Caco-2 (cell line): ENCODE measurements around the gene ACAD11. TPM values are rescaled to one million over a fixed set of nuclear protein-coding genes. Genes with fewer than 3 reads are reported as not detected.

Experiments
- BruUV-seq: library from RNA; stranded (reverse); fragments of 400-500 nt; replicated peaks from 2 replicates; lab custom pipeline; 2021; lab: Mats Ljungman, UMichigan
- CTCF ChIA-PET: fragments of 300-600 bp; sonication (Branson Sonifier 250); formaldehyde crosslinking; loops from one replicate; lab custom pipeline; 2022; ENCODE audit warnings: antibody characterized with exemption; lab: Charles Lee
- POLR2A ChIA-PET: fragments of 300-600 bp; sonication (Branson Sonifier 250); formaldehyde crosslinking; loops from one replicate; lab custom pipeline; 2022; ENCODE audit warnings: antibody characterized with exemption; lab: Charles Lee
- DNase-seq, 2 experiments: peaks; one replicate each; pipeline versions ENCODE4 v3.0.0 to v3.0.0-alpha.2; 2020 to 2022
- H3K27me3 ChIP-seq: replicated peaks from 2 replicates; pipeline ENCODE4 v1.6.0; 2011; ENCODE audit warnings: low read length; ENCODE audit not compliant: control insufficient read depth, insufficient read depth
- H3K36me3 ChIP-seq: 2 replicates; pipeline ENCODE4 v1.5.1; 2011; ENCODE audit warnings: low read length; ENCODE audit not compliant: control insufficient read depth, insufficient read depth
- H3K4me1 ChIP-seq: fragments of 250-450 bp; sonication (Bioruptor Pico); 2 replicates; pipeline ENCODE4 v1.5.1; 2020; ENCODE audit warnings: mild to moderate bottlenecking
- H3K4me3 ChIP-seq: 2 replicates; pipeline ENCODE4 v1.5.1; 2011; ENCODE audit warnings: low read depth, mild to moderate bottlenecking, control low read depth, low read length
- H3K9me3 ChIP-seq: fragments of 250-450 bp; sonication (Bioruptor Pico); 2 replicates; pipeline ENCODE4 v1.5.1; 2020; ENCODE audit warnings: mild to moderate bottlenecking, moderate library complexity
- H3K27ac Mint-ChIP-seq: one replicate; pipeline ENCODE4 v1.8.0; 2022; ENCODE audit warnings: mixed read lengths; ENCODE audit not compliant: unreplicated experiment
- H3K27me3 Mint-ChIP-seq: one replicate; pipeline ENCODE4 v1.8.0; 2022; ENCODE audit warnings: mixed read lengths; ENCODE audit not compliant: insufficient read depth, unreplicated experiment
- H3K36me3 Mint-ChIP-seq: one replicate; pipeline ENCODE4 v1.8.0; 2022; ENCODE audit warnings: mild to moderate bottlenecking, mixed read lengths; ENCODE audit not compliant: insufficient read depth, unreplicated experiment
- H3K4me1 Mint-ChIP-seq: one replicate; pipeline ENCODE4 v1.8.0; 2022; ENCODE audit warnings: low read depth, mixed read lengths; ENCODE audit not compliant: unreplicated experiment
- H3K4me3 Mint-ChIP-seq: one replicate; pipeline ENCODE4 v1.8.0; 2022; ENCODE audit warnings: mild to moderate bottlenecking, moderate library complexity, mixed read lengths; ENCODE audit not compliant: unreplicated experiment
- H3K9me3 Mint-ChIP-seq: one replicate; pipeline ENCODE4 v1.8.0; 2022; ENCODE audit warnings: mixed read lengths; ENCODE audit not compliant: unreplicated experiment
- intact Hi-C: fragments of 100-400 bp; cut with micrococcal nuclease; formaldehyde crosslinking; loops from one replicate; pipeline ENCODE4 v1.10.0; 2022; ENCODE audit not compliant: unreplicated experiment
- total RNA-seq: library from RNA; stranded (reverse); gene quantifications from 2 replicates; pipeline ENCODE4 v1.2.3, GENCODE V29; 2022
- TF ChIP-seq, protein P1 (sequence below), 2 experiments: fragments of 200-600 bp in 1 of 2; IDR thresholded peaks; 1 replicate in 1 of 2; 2 replicates in 1 of 2; pipeline versions ENCODE4 v1.5.1 to v1.8.0; 2011 to 2022; ENCODE audit warnings: antibody characterized with exemption in 1 of 2, control low read depth in 1 of 2, inconsistent platforms in 1 of 2, low read depth in 1 of 2, low read length in 1 of 2, mild to moderate bottlenecking in 1 of 2, moderate library complexity in 1 of 2; ENCODE audit not compliant: insufficient read depth in 1 of 2, severe bottlenecking in 1 of 2, unreplicated experiment in 1 of 2

ACAD11 gene
- total RNA-seq, 1 experiment from 2014 or later: 33.0 TPM

DNA sequence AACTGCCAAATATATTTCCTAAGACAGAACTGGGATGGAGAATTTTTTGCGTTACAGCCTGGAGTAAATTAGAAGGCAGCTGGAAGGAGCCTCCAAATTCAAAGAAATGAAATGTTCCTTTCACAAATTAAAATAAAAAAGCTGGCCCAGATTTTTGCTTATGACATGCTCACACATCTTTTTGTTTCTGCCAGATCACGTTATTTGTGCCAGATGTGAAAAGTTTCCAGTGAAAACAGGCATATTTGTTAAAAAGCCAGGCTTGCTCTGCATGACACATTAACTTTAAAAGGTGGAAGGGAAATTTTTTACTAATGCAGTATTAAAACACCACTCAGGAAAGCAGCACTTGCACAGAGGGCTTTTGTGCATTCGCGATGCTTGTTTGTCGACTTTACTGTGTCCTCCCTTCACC, 85.8 kb downstream of the ACAD11 start:
- Histone ChIP-seq H3K9me3 (no peaks in the 10 kb centered on the region), H3K4me1 (no peaks in the 10 kb centered on the region), H3K4me3 (no peak overlapping the region), H3K36me3 (0 out of 2 replicates have a peak, but pooled peaks cover 1% of the 10 kb centered on the region), H3K27me3 (no peaks in the 10 kb centered on the region)
- Mint-ChIP-seq H3K27me3 (no peaks in the 10 kb centered on the region), H3K9me3 (no peaks in the 10 kb centered on the region), H3K4me1 (no peaks in the 10 kb centered on the region), H3K4me3 (no peak overlapping the region), H3K36me3 (no peaks in the 10 kb centered on the region), H3K27ac (no peak overlapping the region)
- ChIA-PET POLR2A (no interaction called here), CTCF (no interaction called here)
- no TSS peak for BruUV-seq
- no peak for DNase-seq
- intact Hi-C loops: no loop called here
- TF ChIP-seq, protein P1, sequence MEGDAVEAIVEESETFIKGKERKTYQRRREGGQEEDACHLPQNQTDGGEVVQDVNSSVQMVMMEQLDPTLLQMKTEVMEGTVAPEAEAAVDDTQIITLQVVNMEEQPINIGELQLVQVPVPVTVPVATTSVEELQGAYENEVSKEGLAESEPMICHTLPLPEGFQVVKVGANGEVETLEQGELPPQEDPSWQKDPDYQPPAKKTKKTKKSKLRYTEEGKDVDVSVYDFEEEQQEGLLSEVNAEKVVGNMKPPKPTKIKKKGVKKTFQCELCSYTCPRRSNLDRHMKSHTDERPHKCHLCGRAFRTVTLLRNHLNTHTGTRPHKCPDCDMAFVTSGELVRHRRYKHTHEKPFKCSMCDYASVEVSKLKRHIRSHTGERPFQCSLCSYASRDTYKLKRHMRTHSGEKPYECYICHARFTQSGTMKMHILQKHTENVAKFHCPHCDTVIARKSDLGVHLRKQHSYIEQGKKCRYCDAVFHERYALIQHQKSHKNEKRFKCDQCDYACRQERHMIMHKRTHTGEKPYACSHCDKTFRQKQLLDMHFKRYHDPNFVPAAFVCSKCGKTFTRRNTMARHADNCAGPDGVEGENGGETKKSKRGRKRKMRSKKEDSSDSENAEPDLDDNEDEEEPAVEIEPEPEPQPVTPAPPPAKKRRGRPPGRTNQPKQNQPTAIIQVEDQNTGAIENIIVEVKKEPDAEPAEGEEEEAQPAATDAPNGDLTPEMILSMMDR (IDR thresholded peaks at IDR 0.05; ENCODE audit: insufficient read depth in 1 of 2, low read depth in 1 of 2, low read length in 1 of 2, severe bottlenecking in 1 of 2, unreplicated experiment in 1 of 2): no peak

DNA sequence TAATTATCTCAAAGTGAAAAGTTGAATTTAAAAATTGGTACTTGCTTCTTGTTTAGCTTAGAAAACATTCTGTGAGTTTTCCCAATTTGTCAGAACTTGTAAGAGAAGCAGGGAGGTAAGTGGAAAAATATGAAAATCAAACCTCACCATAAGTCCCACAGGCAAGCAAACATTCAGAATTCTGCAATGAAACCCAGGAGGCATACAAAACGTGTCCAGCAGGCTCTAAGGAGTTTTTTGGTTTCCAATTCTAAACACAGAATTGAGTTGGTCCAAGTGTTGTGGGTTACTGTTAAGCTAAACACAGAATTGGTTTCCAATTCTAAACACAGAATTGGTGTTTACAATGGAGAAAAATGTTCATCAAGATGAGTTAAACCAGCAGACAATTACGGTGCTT, 89.6 kb downstream of the ACAD11 start:
- CTCF ChIA-PET: no interaction called here
- no TSS peak for BruUV-seq
- POLR2A ChIA-PET: no interaction called here
- intact Hi-C loops: no loop called here
- Mint-ChIP-seq H3K27me3 (no peaks in the 10 kb centered on the region), H3K4me3 (no peak overlapping the region), H3K4me1 (no peaks in the 10 kb centered on the region), H3K9me3 (no peaks in the 10 kb centered on the region), H3K36me3 (no peaks in the 10 kb centered on the region), H3K27ac (no peak overlapping the region)
- no peak for DNase-seq
- TF ChIP-seq, protein P1 (IDR thresholded peaks at IDR 0.05; ENCODE audit: insufficient read depth in 1 of 2, low read depth in 1 of 2, low read length in 1 of 2, severe bottlenecking in 1 of 2, unreplicated experiment in 1 of 2): no peak
- no peaks in the 10 kb centered on the region for H3K9me3 ChIP-seq
- no peaks in the 10 kb centered on the region for H3K4me1 ChIP-seq
- no peaks in the 10 kb centered on the region for H3K27me3 ChIP-seq
- 0 out of 2 replicates have a peak, but pooled peaks cover 1% of the 10 kb centered on the region for H3K36me3 ChIP-seq
- no peak overlapping the region for H3K4me3 ChIP-seq

DNA sequence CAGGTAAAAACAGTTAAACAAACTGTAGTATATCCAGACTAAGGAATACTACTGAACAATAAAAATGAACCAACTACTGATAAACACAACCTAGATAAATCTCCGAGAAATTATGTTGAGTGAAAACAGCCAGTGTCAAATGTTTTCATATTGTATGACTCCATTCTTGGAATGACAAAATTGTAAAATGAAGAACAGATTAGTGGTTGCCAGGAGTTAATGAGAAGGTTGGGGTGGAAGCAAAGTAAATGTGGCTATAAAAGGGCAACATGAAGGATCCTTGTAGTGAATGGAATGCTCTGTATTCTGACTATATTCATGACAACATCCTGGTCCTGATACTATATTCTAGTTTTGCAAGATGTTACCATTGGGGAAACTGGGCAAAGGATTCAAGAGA, 90.0 kb downstream of the ACAD11 start:
- H3K4me1 Mint-ChIP-seq: no peaks in the 10 kb centered on the region
- Histone ChIP-seq H3K27me3 (no peaks in the 10 kb centered on the region), H3K4me3 (no peak overlapping the region), H3K9me3 (no peaks in the 10 kb centered on the region), H3K36me3 (0 out of 2 replicates have a peak, but pooled peaks cover 1% of the 10 kb centered on the region), H3K4me1 (no peaks in the 10 kb centered on the region)
- no peak overlapping the region for H3K4me3 Mint-ChIP-seq
- no peaks in the 10 kb centered on the region for H3K36me3 Mint-ChIP-seq
- ChIA-PET POLR2A (no interaction called here), CTCF (no interaction called here)
- no peak overlapping the region for H3K27ac Mint-ChIP-seq
- intact Hi-C loops: no loop called here
- TF ChIP-seq, protein P1 (IDR thresholded peaks at IDR 0.05; ENCODE audit: insufficient read depth in 1 of 2, low read depth in 1 of 2, low read length in 1 of 2, severe bottlenecking in 1 of 2, unreplicated experiment in 1 of 2): no peak
- H3K27me3 Mint-ChIP-seq: no peaks in the 10 kb centered on the region
- no peaks in the 10 kb centered on the region for H3K9me3 Mint-ChIP-seq
- no peak for DNase-seq
- no TSS peak for BruUV-seq
